Esophagus muscularis mucosa (tissue), 4 donors: ENCODE results near the gene SND1. TPM values are rescaled to one million over a fixed set of nuclear protein-coding genes. Genes with fewer than 3 reads are reported as not detected.
"Not testable (repeated sequence)": the region's sequence is repeated elsewhere in the genome, so short reads cannot be mapped to it uniquely, and the experiment has no call there.

ENCODE experiments used
- DNase-seq: peaks from one replicate; pipeline ENCODE4 v3.0.0-alpha.2; 2017; ENCODE audit errors: extremely low spot score
- H3K27ac ChIP-seq, 4 donors: fragments of 200-600 bp; sonication (generic); replicated peaks in 1 of 4; 1 replicate in 3 of 4; 2 replicates in 1 of 4; pipeline ENCODE4 v1.5.1; 2016 to 2019; ENCODE audit warnings: mild to moderate bottlenecking in 1 of 4
- H3K27me3 ChIP-seq, 4 donors: fragments of 200-600 bp; sonication (generic); one replicate each; pipeline versions ENCODE4 v1.5.1 to v1.6.0; 2016 to 2019
- H3K36me3 ChIP-seq, 4 donors: fragments of 200-600 bp; sonication (generic); one replicate each; pipeline ENCODE4 v1.5.1; 2016 to 2019
- H3K4me1 ChIP-seq, 4 donors: fragments of 200-600 bp; sonication (generic); one replicate each; pipeline ENCODE4 v1.5.1; 2016 to 2019
- H3K4me3 ChIP-seq, 4 donors: fragments of 200-600 bp; sonication (generic); 1 replicate in 2 of 4; 2 replicates in 2 of 4; pipeline ENCODE4 v1.5.1; 2016 to 2019; ENCODE audit warnings: mild to moderate bottlenecking in 4 of 4, moderate library complexity in 1 of 4
- H3K9me3 ChIP-seq, 4 donors: fragments of 200-600 bp; sonication (generic); 1 replicate in 3 of 4; 2 replicates in 1 of 4; pipeline ENCODE4 v1.5.1; 2016 to 2019
- EP300 ChIP-seq: sonication (generic); formaldehyde crosslinking; IDR thresholded peaks from one replicate; pipeline ENCODE4 v1.6.1; 2017; ENCODE audit warnings: antibody characterized with exemption
- POLR2A ChIP-seq: fragments of 450-650 bp; IDR thresholded peaks from one replicate; pipeline ENCODE4 v1.6.1; 2017; ENCODE audit warnings: antibody characterized with exemption, moderate library complexity, mild to moderate bottlenecking, low read depth
- POLR2AphosphoS5 ChIP-seq, 2 donors: sonication (generic); formaldehyde crosslinking; IDR thresholded peaks; one replicate each; pipeline ENCODE4 v1.6.1; 2017; ENCODE audit warnings: antibody characterized with exemption in 2 of 2
- WGBS: methylation state at CpG from one replicate; pipeline ENCODE4 v1.1.5; 2018; 5-methylcytosine and 5-hydroxymethylcytosine counted together
- intact Hi-C: fragments of 100-400 bp; cut with DNase I; formaldehyde crosslinking; loops from one replicate; pipeline ENCODE4 v1.15.1; 2023
- total RNA-seq, 4 donors: library from RNA; depleted of rRNA; stranded (reverse); fragments of >200 nt; gene quantifications; one replicate each; pipeline versions ENCODE4 v1.1.0 to v1.2.1, GENCODE V29; 2016
- TF ChIP-seq, protein P1 (sequence below), 3 experiments: fragments of 200-600 bp in 2 of 3; fragments of 450-650 bp in 1 of 3; sonication (generic) in 2 of 3; IDR thresholded peaks; one replicate each; pipeline ENCODE4 v1.5.1; 2017 to 2019; ENCODE audit warnings: antibody characterized with exemption in 3 of 3, mild to moderate bottlenecking in 2 of 3, moderate library complexity in 1 of 3

The SND1 gene
- total RNA-seq, 4 donors from 2014 or later: 71.4 to 91.2 (median 81.3) TPM

DNA sequence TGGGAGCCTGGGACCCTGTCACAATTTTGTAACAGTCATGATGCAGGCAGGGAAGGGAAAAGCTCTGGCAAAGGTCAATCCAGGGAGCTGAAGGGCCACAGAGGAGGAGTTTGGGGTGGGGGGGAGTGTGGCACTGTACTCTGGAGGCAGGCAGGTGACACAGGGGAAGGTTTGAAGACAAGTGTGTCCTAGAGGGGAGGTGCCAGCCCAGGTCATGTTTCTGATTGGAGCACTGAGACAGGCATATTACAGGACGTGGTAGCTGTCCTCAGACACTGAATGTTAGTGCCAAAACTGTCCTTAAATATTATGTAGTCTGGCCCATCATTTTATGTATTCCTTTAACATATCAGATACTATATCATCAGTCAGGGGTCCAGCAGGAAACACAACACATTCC is 454.8 kb downstream of the SND1 start:
- 41% methylated on average over 1 of the region's 1 CpG for WGBS
- no peak for DNase-seq

DNA sequence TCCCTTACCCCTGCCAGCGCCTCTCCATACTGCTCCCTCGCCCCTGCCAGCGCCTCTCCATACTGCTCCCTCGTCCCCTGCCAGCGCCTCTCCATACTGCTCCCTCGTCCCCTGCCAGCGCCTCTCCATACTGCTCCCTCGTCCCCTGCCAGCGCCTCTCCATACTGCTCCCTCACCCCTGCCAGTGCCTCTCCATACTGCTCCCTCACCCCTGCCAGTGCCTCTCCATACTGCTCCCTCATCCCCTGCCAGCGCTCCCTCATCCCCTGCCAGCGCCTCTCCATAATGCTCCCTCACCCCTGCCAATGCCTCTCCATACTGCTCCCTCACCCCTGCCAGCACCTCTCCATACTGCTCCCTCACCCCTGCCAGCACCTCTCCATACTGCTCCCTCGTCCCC is 455.5 kb downstream of the SND1 start:
- H3K36me3 ChIP-seq, H3K9me3 ChIP-seq, H3K27ac ChIP-seq, H3K4me3 ChIP-seq, intact Hi-C loops, DNase-seq: not testable (repeated sequence)
- 79% methylated on average over 12 of the region's 12 CpGs for WGBS
- Histone ChIP-seq H3K4me1 (peaks cover 7 to 18% (median 15%) of the 10 kb centered on the region in 4 donors), H3K27me3 (peaks cover 0 to 69% (median 5%) of the 10 kb centered on the region in 4 donors)

More for the DNA sequence above, 454.8 kb downstream of the SND1 start:
- Histone ChIP-seq H3K4me3 (no peak overlapping the region), H3K9me3 (no peaks in the 10 kb centered on the region), H3K4me1 (peaks cover 7 to 18% (median 15%) of the 10 kb centered on the region in 4 donors), H3K27ac (no peak overlapping the region), H3K36me3 (no peaks in the 10 kb centered on the region), H3K27me3 (peaks cover 0 to 66% (median 5%) of the 10 kb centered on the region in 4 donors)
- TF ChIP-seq POLR2A (no peak), EP300 (no peak), POLR2AphosphoS5 (IDR thresholded peaks at IDR 0.05) (no peak)
- intact Hi-C loops: no loop called here

DNA sequence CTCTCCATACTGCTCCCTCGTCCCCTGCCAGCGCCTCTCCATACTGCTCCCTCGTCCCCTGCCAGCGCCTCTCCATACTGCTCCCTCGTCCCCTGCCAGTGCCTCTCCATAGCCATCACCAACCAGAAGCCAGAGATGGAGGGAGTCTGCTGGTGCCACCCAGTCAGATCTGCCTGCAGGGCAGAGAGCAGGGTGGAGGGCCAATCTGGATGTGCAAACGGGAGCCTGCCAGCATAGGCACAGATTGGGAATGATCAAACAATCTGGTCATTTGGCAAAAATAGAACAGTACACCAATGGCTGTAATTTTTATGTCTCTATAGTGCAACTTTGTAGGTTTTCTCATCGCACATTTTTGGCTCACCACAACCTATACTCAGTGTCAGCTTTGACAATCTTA is 456.1 kb downstream of the SND1 start:
- Histone ChIP-seq H3K4me3 (no peak overlapping the region), H3K36me3 (no peaks in the 10 kb centered on the region), H3K4me1 (peaks cover 7 to 16% (median 15%) of the 10 kb centered on the region in 4 donors), H3K9me3 (no peaks in the 10 kb centered on the region), H3K27me3 (peaks cover 0 to 69% (median 5%) of the 10 kb centered on the region in 4 donors), H3K27ac (no peak overlapping the region)
- TF ChIP-seq POLR2AphosphoS5 (IDR thresholded peaks at IDR 0.05) (no peak), POLR2A (no peak), EP300 (no peak)
- TF ChIP-seq, protein P1, sequence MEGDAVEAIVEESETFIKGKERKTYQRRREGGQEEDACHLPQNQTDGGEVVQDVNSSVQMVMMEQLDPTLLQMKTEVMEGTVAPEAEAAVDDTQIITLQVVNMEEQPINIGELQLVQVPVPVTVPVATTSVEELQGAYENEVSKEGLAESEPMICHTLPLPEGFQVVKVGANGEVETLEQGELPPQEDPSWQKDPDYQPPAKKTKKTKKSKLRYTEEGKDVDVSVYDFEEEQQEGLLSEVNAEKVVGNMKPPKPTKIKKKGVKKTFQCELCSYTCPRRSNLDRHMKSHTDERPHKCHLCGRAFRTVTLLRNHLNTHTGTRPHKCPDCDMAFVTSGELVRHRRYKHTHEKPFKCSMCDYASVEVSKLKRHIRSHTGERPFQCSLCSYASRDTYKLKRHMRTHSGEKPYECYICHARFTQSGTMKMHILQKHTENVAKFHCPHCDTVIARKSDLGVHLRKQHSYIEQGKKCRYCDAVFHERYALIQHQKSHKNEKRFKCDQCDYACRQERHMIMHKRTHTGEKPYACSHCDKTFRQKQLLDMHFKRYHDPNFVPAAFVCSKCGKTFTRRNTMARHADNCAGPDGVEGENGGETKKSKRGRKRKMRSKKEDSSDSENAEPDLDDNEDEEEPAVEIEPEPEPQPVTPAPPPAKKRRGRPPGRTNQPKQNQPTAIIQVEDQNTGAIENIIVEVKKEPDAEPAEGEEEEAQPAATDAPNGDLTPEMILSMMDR (IDR thresholded peaks at IDR 0.05): no peak
- WGBS: 57% methylated on average over 6 of the region's 7 CpGs
- DNase-seq: no peak
- intact Hi-C loops: no loop called here

DNA sequence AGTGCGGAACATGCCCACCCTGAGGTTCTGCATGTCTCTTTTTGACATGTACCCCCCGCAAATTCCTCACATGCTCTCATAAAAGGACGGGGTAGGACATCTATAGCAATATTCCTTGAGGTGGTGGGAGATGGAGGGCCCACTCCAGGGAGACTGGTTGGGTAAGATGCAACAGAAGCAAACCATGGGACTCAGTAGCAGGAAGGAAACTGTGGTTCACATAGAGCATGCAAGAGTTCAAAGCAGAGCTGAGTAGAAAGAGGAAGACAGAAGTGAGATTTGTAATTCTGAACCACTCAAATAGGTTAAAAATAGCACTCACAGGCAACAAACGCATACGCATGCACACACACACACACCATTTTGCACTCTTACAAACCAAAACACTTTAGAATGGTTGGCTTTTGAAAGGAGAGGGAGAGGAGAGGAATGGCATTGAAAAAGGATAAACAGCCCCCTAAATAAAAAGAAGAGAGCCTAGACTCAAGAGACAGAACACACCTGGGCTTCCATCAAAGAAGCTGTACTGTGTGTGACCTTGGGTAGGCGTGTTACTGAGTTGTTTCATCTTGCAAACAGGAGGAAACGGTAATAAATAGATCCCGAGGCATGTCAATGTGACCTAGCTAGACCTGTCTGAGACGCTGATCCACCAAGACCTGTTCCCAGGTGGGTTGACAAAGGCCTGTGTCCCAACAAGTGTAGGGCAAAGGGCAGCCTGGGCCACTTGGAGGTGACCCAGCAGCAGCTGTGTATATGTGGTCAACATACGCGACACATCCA is 456.8 kb downstream of the SND1 start:
- intact Hi-C loops: no loop called here

DNA sequence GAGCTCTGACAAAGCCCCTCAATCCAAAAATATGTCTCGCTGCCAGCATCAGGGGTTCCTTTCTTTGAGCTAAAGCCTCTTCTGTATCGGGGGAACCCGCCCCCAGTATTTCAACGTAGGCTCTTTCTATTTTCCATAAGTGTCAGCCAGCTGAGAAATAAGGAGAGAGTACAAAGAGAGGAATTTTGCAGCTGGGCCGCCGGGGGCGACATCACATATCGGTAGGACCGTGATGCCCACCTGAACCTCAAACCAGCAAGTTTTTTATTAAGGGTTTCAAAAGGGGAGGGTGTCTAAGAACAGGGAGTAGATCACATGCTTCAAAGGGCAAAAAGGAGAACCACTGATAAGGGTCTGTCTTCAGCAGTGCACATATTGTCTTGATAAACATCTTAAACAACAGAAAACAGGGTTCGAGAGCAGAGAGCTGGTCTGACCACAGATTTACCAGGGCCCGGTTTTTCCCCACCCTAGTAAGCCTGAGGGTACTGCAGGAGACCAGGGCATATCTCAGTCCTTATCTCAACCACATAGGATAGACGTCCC is 457.5 kb downstream of the SND1 start:
- H3K9me3 ChIP-seq, DNase-seq, H3K4me1 ChIP-seq, intact Hi-C loops, H3K36me3 ChIP-seq, H3K27ac ChIP-seq, H3K4me3 ChIP-seq: not testable (repeated sequence)
- H3K27me3 ChIP-seq: peaks cover 0 to 55% (median 0%) of the 10 kb centered on the region in 4 donors
- 79% methylated on average over 12 of the region's 12 CpGs for WGBS

More for the DNA sequence above, 456.8 kb downstream of the SND1 start:
- H3K27ac ChIP-seq: no peak overlapping the region
- no peak for DNase-seq
- no peaks in the 10 kb centered on the region for H3K36me3 ChIP-seq
- H3K4me1 ChIP-seq: peaks cover 6 to 9% (median 8%) of the 10 kb centered on the region in 4 donors
- TF ChIP-seq, protein P1 (IDR thresholded peaks at IDR 0.05): no peak
- TF ChIP-seq POLR2AphosphoS5 (IDR thresholded peaks at IDR 0.05): no peak
- TF ChIP-seq POLR2A: no peak
- TF ChIP-seq EP300: no peak
- H3K27me3 ChIP-seq: peaks cover 0 to 62% (median 4%) of the 10 kb centered on the region in 4 donors
- H3K9me3 ChIP-seq: no peaks in the 10 kb centered on the region
- H3K4me3 ChIP-seq: no peak overlapping the region
- 52% methylated on average over 11 of the region's 11 CpGs for WGBS

DNA sequence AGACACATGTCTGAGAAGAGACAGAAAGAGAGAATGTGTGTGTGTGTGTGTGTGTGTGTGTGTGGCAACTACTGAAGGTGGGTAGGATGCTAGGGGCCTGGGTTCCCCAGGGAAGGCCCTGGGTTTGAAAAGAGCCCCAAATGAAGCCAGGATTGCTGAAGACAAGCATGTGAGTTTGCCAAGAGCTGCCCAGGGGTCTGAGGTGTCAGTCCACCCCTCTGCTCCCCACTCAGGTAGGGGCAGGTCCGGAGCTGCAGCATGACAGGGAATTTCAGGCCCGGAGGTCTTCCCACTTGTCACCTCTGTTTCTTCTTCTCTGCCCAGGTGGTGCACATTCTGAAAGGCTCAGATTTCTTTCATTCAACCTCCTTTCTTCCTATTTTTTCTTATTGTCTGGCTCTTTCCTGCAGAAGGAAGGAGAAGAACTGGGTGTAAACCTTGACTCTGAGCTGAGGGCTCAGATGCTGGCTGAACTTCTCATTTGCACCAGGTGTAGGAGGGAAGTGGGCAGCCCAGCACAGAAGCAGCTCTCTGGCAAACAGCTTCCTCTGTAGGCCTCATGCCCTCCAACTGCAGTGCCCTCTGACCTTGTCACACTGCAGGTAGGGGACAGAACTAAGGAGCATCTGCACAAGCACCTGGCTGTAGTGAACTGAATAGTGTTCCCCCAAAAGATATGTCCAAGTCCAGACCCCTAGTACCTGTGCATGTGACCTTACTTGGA is 458.8 kb downstream of the SND1 start:
- H3K4me1 ChIP-seq: no peaks in the 10 kb centered on the region
- no peak for DNase-seq
- intact Hi-C loops: no loop called here
- H3K27me3 ChIP-seq: peaks cover 0 to 57% (median 0%) of the 10 kb centered on the region in 4 donors
- no peak overlapping the region for H3K4me3 ChIP-seq
- no peak for TF ChIP-seq POLR2A
- no peak for TF ChIP-seq EP300
- no peak for TF ChIP-seq POLR2AphosphoS5 (IDR thresholded peaks at IDR 0.05)
- TF ChIP-seq, protein P1 (IDR thresholded peaks at IDR 0.05): no peak
- no peaks in the 10 kb centered on the region for H3K9me3 ChIP-seq
- no peaks in the 10 kb centered on the region for H3K36me3 ChIP-seq
- H3K27ac ChIP-seq: no peak overlapping the region
- WGBS: 88% methylated on average over 1 of the region's 2 CpGs
